Fibroblast of skin of abdomen (primary cell): ENCODE results near the gene ZNF597.
"Not testable (repeated sequence)": the region's sequence is repeated elsewhere in the genome, so short reads cannot be mapped to it uniquely, and the experiment has no call there.

Experiments used
- DNase-seq: peaks from one replicate; pipeline ENCODE4 v3.0.0-alpha.2; 2013

The ZNF597 gene

GRCh38 chr16:3475604-3476375 is 32.5 kb upstream of the ZNF597 start:
- DNase-seq, result no peak

GRCh38 chr16:3474870-3475269 is 31.6 kb upstream of the ZNF597 start:
- DNase-seq, result not testable (repeated sequence)

GRCh38 chr16:3474136-3474779 is 31.0 kb upstream of the ZNF597 start:
- no peak for DNase-seq

- not testable (repeated sequence) for DNase-seq
These were observed 30.3 kb upstream of the ZNF597 start for GRCh38 chr16:3473596-3473943.

GRCh38 chr16:3472878-3473595 is 29.7 kb upstream of the ZNF597 start:
- DNase-seq, result no peak

GRCh38 chr16:3471518-3472176 is 28.3 kb upstream of the ZNF597 start:
- no peak for DNase-seq

- DNase-seq, result no peak
These were observed 27.4 kb upstream of the ZNF597 start for GRCh38 chr16:3470723-3471122.

- DNase-seq, result no peak
These were observed 26.4 kb upstream of the ZNF597 start for GRCh38 chr16:3469736-3470135.

- no peak for DNase-seq
These were observed 25.2 kb upstream of the ZNF597 start for GRCh38 chr16:3468501-3468900.

- DNase-seq, result peak; percentile 36
These were observed 24.6 kb upstream of the ZNF597 start for GRCh38 chr16:3467921-3468320.

GRCh38 chr16:3467182-3467581 is 23.9 kb upstream of the ZNF597 start:
- no peak for DNase-seq

GRCh38 chr16:3465911-3466584 is 22.7 kb upstream of the ZNF597 start:
- DNase-seq, result no peak

- no peak for DNase-seq
These were observed 22.0 kb upstream of the ZNF597 start for GRCh38 chr16:3465301-3465700.

GRCh38 chr16:3461151-3461550 is 17.8 kb upstream of the ZNF597 start:
- DNase-seq, result no peak

- DNase-seq, result no peak
These were observed 17.3 kb upstream of the ZNF597 start for GRCh38 chr16:3460585-3460984.

- DNase-seq, result no peak
These were observed 16.8 kb upstream of the ZNF597 start for GRCh38 chr16:3460121-3460520.

- DNase-seq, result no peak
These were observed 16.2 kb upstream of the ZNF597 start for GRCh38 chr16:3459401-3460090.

- DNase-seq, result no peak
These were observed 15.6 kb upstream of the ZNF597 start for GRCh38 chr16:3458852-3459361.

- DNase-seq, result peak; percentile 62
These were observed 15.1 kb upstream of the ZNF597 start for GRCh38 chr16:3458278-3458851.

- peak; percentile 91 for DNase-seq
These were observed 14.3 kb upstream of the ZNF597 start for GRCh38 chr16:3457434-3458252.
